ENCODE measurements around the gene KRTCAP3. TPM values are rescaled to one million over a fixed set of nuclear protein-coding genes. Genes with fewer than 3 reads are reported as not detected.

The KRTCAP3 gene
- total and polyA plus RNA-seq, 2 of the 8 experiments (the other 6 are each of a cell fraction or from before 2014, with no cell fraction given), result 55.4 to 72.5 TPM

- H2AFZ ChIP-seq (ENCODE audit: low read length), result no peak overlapping the region
- ChIA-PET CTCF (ENCODE audit: partially characterized antibody) (no interaction called here), POLR2A (ENCODE audit: partially characterized antibody) (interaction anchor here (0.8 to 2.0 kb wide), 5 partner anchors 10 to 16 kb away, joined by 3 to 6 read pairs (median 4); partner anchors contain the start of genes PPM1G and ZNF513)
- H3K27me3 ChIP-seq (replicated peaks in 1 of 4; ENCODE audit: control insufficient read depth in 3 of 4, extremely low read depth in 1 of 4, insufficient read depth in 3 of 4, low read length in 3 of 4), result no peaks in the 10 kb centered on the region
- H3K4me2 ChIP-seq (ENCODE audit: insufficient read depth in 1 of 2, low read depth in 2 of 2, low read length in 2 of 2), result no peak overlapping the region
- no peak overlapping the region for H2BK12ac ChIP-seq (ENCODE audit: low read depth, low read length)
- H2BK20ac ChIP-seq (ENCODE audit: low read length), result no peak overlapping the region
- no peak overlapping the region for H2BK5ac ChIP-seq (ENCODE audit: low read depth, low read length)
- no peak overlapping the region for H4K8ac ChIP-seq (ENCODE audit: extremely low read depth, insufficient read depth, low read length)
- no peak overlapping the region for H2AK5ac ChIP-seq (ENCODE audit: low read depth, low read length)
- H4K20me1 ChIP-seq (replicated peaks in 1 of 2; ENCODE audit: control insufficient read depth in 1 of 2, insufficient read depth in 2 of 2, low read length in 2 of 2), result peaks cover 4 to 9% of the 10 kb centered on the region in 2 experiments
- no peaks in the 10 kb centered on the region for H3K23me2 ChIP-seq (ENCODE audit: low read depth, low read length)
- H3K79me2 ChIP-seq (ENCODE audit: control insufficient read depth in 1 of 2, insufficient read depth in 2 of 2, low read length in 2 of 2), result peaks cover 8 to 87% of the 10 kb centered on the region in 2 experiments
- TF ChIP-seq SP1 (IDR thresholded peaks at IDR 0.05; ENCODE audit: low read depth, low read length), result no peak
- no peak for TF ChIP-seq GTF2F1 (IDR thresholded peaks at IDR 0.05; ENCODE audit: borderline replicate concordance, low read depth, low read length)
- TF ChIP-seq, protein P1, sequence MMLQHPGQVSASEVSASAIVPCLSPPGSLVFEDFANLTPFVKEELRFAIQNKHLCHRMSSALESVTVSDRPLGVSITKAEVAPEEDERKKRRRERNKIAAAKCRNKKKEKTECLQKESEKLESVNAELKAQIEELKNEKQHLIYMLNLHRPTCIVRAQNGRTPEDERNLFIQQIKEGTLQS (IDR thresholded peaks at IDR 0.05; ENCODE audit: insufficient read depth, low read depth, low read length), result no peak
- no peak for TF ChIP-seq SP2 (IDR thresholded peaks at IDR 0.05; ENCODE audit: low read length)
- TF ChIP-seq ZNF274 (IDR thresholded peaks at IDR 0.05; ENCODE audit: borderline replicate concordance, extremely low read depth, low read length), result no peak
- TF ChIP-seq CBX5 (IDR thresholded peaks at IDR 0.05; ENCODE audit: low read depth, low read length), result no peak
- TF ChIP-seq, protein P2, sequence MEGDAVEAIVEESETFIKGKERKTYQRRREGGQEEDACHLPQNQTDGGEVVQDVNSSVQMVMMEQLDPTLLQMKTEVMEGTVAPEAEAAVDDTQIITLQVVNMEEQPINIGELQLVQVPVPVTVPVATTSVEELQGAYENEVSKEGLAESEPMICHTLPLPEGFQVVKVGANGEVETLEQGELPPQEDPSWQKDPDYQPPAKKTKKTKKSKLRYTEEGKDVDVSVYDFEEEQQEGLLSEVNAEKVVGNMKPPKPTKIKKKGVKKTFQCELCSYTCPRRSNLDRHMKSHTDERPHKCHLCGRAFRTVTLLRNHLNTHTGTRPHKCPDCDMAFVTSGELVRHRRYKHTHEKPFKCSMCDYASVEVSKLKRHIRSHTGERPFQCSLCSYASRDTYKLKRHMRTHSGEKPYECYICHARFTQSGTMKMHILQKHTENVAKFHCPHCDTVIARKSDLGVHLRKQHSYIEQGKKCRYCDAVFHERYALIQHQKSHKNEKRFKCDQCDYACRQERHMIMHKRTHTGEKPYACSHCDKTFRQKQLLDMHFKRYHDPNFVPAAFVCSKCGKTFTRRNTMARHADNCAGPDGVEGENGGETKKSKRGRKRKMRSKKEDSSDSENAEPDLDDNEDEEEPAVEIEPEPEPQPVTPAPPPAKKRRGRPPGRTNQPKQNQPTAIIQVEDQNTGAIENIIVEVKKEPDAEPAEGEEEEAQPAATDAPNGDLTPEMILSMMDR (IDR thresholded peaks at IDR 0.05; ENCODE audit: control extremely low read depth in 1 of 3, insufficient read depth in 1 of 3, low read depth in 1 of 3, low read length in 3 of 3), result no peak
- no peak for TF ChIP-seq BRCA1 (IDR thresholded peaks at IDR 0.05; ENCODE audit: low read depth, low read length)
- TF ChIP-seq POU5F1 (IDR thresholded peaks at IDR 0.05; ENCODE audit: low read depth, low read length), result no peak
- H3K9ac ChIP-seq (replicated peaks in 1 of 4; ENCODE audit: extremely low read depth in 1 of 4, low read depth in 3 of 4, low read length in 3 of 4), result no peak overlapping the region
- no peaks in the 10 kb centered on the region for H3K9me3 ChIP-seq (ENCODE audit: insufficient read depth in 2 of 2, low read depth in 1 of 2, low read length in 1 of 2)
- no peak overlapping the region for H3K4ac ChIP-seq (replicated peaks; ENCODE audit: insufficient read length, low read depth, low read length)
- H3K4me3 ChIP-seq (ENCODE audit: extremely low read depth in 1 of 4, insufficient read depth in 2 of 4, low read depth in 3 of 4, low read length in 4 of 4), result no peak overlapping the region
- H3K56ac ChIP-seq (replicated peaks; ENCODE audit: insufficient read length, low read depth, low read length), result no peak overlapping the region
- H4K5ac ChIP-seq (ENCODE audit: insufficient read length, low read depth, low read length), result no peak overlapping the region
- no peak overlapping the region for H3K23ac ChIP-seq (ENCODE audit: insufficient read length)
- FAIRE-seq, result no peak
- H3K27ac ChIP-seq (ENCODE audit: low read depth, low read length), result no peak overlapping the region
- H3K4me1 ChIP-seq (replicated peaks in 1 of 4; ENCODE audit: control insufficient read depth in 3 of 4, insufficient read depth in 4 of 4, low read length in 3 of 4), result no peaks in the 10 kb centered on the region
- peaks cover 8% of the 10 kb centered on the region; the same call in 1 of the 2 replicates for H3K79me1 ChIP-seq (ENCODE audit: low read depth, low read length)
- DNase-seq (ENCODE audit: low read depth in 1 of 2, low spot score in 2 of 2), result no peak
- 96% methylated on average over 32 of the region's 33 CpGs; no CpG with 5 or more reads in 1 of the 2 experiments for WGBS, 2 experiments (ENCODE audit: extremely low coverage in 1 of 2, insufficient coverage in 1 of 2, insufficient read length in 1 of 2, insufficient replicate concordance in 2 of 2, low coverage in 1 of 2, low lambda C conversion rate in 2 of 2, missing lambda C conversion rate in 1 of 2)
- H3K36me3 ChIP-seq (ENCODE audit: control insufficient read depth in 2 of 4, insufficient read depth in 4 of 4, low read length in 3 of 4), result peaks cover 0 to 9% (median 5%) of the 10 kb centered on the region in 4 experiments; a peak in 6 of 8 replicates
- no peak overlapping the region for H2BK120ac ChIP-seq (replicated peaks; ENCODE audit: low read depth, low read length)
- no peak overlapping the region for H4K91ac ChIP-seq (replicated peaks; ENCODE audit: insufficient read length, low read length)
- no peak overlapping the region for H3K14ac ChIP-seq (ENCODE audit: insufficient read length)
- H3K18ac ChIP-seq (ENCODE audit: extremely low read depth, low read length), result no peak overlapping the region
- no peak overlapping the region for H2BK15ac ChIP-seq (ENCODE audit: low read length)
Measured at GRCh38 chr2:27393225-27393624, 49.0 kb upstream of the KRTCAP3 start.
